Caki2 (cell line): ENCODE data around the gene GCH1. TPM values are rescaled to one million over a fixed set of nuclear protein-coding genes. Genes with fewer than 3 reads are reported as not detected.
A peak's percentile ranks its signal among the peaks of the same experiment; 100 is the strongest.
"Not testable (repeated sequence)": the region's sequence is repeated elsewhere in the genome, so short reads cannot be mapped to it uniquely, and the experiment has no call there.

Experiments used
- DNase-seq: peaks from one replicate; pipeline ENCODE4 v3.0.0-alpha.2; 2015; ENCODE audit warnings: low read depth
- in situ Hi-C: cut with HindIII; loops from 2 replicates; pipeline ENCODE4 v1.10.0; 2016; ENCODE audit warnings: low sequenced_read_pairs, low pct_unique_long_range_greater_than_20kb, mixed read lengths
- total RNA-seq: library from RNA; depleted of rRNA; stranded (reverse); fragments of >200 nt; shearing (Covaris generic); gene quantifications from 2 replicates; pipeline ENCODE4 v1.2.3, GENCODE V29; 2014; ENCODE audit warnings: low replicate concordance

The GCH1 gene
- total RNA-seq, 1 experiment from 2014 or later: 1.7 TPM

DNA sequence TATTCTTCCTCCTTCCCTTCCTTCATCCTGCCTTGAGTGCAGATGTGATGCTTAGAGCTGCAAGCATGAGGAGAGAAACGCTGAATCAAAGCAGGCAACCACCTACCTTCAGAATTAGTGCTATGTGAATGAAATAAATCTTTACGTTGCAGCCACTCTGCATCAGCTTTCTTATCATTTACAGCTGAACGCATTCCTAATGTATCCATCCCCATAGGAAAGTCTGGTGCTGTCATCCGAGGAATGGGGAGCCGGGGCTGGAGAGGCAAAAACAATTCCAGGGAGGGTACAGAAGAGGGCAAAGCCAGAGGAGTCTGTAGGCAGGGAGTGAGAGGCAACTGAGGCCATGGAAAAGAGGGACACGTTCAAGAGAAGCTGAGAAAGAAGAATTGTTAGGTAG is 90.0 kb downstream of the GCH1 start:
- DNase-seq: no peak
- in situ Hi-C loops: no loop called here

DNA sequence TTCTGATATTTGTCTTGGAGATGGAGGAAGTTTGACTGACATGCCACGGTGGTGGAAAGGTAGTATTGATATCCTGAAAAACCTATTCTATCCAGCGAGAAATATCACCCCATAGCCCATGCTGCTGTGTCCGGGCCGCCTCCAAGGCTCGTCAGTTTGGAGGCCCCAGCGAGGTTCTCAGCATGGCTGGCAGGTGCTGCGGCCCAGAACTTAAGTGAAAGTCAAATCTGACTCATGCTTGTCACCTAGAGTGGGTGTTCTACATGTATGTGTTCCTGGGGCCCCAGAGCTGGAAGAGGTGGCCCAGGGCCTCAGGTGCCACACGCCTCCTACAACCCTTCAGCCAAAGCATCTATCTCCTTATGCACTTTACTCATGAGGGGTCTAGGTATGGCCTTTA is 92.9 kb downstream of the GCH1 start:
- in situ Hi-C loops: no loop called here
- no peak for DNase-seq

DNA sequence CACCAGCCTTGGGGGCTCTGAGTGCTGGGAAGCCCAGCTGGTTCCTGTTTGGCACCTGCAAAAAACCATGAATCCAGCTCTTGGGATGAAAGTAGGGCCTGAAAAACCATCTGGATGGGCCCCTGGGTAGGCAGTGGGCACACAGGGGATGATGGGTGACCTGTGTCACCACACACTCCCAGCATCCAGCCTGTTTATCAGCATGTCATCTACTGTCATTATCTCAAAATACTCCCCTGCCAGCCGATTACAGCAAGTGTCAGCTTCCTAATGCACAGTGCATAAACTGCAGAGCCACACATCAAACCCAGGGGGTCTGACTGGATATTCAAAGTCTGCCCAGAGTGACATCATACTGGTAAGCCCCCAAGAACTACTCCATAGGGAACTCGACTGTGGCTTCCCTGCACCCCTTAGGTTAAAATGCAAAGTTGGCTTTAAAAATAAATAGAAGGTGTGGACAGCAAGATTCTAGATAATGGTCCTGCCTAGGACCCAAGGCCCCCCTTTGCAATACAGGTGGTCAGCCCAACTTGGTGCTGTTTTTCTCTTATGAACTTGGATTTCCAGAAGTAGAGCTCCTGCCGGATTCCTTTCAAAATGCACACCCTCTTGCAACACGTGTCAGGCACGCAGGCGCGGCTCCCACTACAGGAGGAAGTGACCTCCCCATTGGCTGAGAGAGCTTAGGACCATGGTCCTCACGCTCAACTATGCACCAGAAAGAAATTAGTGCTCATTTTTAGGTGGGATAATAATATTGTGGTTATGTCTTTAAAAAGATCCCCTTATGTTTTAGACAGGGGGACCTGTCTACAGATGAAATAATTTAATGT is 94.1 kb downstream of the GCH1 start:
- no peak for DNase-seq
- in situ Hi-C loops: no loop called here

DNA sequence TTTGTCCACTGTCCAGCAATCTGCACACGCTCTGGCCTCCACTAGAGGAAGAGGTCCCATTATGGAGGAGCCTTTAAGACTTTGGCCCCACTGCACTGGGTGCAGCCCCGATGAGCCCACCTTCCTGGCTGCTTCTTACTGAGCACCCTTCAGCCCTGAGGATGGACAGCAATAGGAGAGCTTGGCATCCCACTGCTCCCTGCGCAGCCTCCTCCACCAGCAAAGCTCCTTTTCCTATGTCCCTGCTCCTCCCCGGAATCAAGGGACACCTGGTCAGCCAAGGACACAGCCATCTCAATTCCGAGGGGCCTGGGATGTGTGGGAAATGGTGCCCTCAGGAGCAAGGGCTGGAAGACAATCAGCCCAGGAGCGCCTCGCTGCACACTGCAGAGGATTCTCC is 94.7 kb downstream of the GCH1 start:
- no peak for DNase-seq
- in situ Hi-C loops: no loop called here

DNA sequence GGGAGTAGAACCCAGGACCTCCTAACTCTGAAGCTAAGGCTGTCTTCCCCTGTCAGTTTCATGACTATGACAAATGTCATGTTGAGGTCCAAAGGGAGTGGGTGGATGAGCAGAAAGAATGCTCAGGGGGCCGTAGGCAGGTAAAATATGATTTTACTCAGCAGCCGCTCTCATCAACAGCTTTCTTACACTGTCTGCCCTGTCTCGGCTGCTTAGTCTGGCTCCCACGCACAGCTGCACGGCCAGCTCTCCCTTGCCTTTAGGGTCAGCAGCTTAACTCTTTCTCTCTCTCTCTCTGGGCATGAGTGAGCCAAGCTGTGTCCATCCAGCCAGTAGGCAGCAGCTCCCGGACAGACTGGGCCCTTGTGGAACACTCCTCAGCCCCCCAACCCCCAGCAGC is 95.2 kb downstream of the GCH1 start:
- DNase-seq: no peak
- in situ Hi-C loops: no loop called here

DNA sequence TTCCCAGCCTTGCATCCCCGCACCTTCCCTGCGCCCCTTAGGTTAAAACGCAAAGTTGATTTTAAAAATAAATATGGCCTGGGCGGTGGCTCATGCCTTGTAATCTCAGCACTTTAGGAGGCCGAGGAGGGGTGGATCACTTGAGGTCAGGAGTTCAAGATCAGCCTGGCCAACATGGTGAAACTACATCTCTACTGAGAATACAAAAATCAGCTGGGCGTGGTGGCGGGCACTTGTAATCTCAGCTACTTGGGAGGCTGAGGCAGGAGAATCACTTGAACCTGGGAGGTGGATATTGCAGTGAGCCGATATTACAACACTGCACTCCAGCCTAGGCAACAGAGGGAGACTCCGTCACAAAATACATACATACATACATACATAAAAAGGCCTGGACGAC is 96.0 kb downstream of the GCH1 start:
- in situ Hi-C loops: no loop called here
- DNase-seq: no peak

DNA sequence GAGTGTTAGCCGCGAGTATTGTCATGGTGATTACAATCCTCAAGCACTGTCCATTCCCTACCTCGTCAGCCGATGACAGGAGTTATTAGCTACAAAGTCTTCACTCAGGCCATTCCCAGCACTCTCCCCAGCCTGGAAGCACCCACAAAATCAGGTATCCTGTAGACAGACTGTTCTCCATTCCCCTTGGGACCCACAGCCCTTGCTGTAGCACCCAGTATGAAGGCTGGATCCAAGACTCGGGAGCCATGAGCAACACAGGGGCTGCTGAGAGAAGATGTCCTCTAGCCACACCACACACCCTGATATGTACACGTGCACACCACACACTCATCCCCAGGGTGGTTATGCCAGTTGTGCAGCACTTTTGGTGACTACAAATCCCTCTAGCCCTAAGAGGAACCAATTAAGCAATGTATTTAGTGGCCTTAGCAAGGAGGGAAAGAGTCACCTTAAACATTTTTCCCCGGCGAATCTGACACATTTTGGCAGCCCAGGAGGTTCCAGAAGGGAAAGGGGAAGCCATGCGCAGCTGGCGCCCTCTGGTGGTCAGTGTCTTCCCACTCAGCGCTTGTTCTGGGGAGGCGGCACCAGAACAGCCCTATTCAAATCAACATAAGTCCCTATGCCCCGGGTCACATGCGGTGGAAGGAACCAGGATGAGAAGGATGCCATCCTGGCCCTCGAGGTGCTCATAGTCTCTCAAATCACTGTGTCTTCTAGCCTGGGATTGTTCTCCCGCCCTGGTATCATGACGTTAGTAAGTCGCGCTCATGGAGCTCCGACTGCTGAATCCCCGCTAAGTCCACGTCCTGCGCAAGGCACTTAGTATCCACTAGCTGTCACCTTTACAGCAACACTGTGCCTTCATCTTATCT is 96.9 kb downstream of the GCH1 start:
- DNase-seq: peak; percentile 65
- in situ Hi-C loops: no loop called here

DNA sequence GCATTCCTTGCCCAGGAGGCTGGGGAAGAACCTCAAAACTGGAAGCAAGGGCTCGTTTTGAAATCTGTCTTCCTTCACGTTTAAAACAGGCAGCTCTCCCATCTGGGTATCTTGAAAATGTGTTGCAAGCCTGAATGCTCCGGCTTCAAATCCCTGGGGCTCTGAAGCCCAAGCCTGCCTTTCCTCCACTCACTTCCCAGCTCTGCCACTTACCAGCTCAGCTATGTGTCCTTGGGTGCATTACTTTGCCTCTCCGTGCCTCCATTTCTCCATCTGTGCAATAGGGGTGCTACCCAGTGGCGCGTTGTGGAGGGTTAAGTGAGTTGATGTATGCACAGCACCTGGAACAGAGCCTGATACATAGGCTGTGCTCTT is 97.6 kb downstream of the GCH1 start:
- in situ Hi-C loops: no loop called here
- no peak for DNase-seq

DNA sequence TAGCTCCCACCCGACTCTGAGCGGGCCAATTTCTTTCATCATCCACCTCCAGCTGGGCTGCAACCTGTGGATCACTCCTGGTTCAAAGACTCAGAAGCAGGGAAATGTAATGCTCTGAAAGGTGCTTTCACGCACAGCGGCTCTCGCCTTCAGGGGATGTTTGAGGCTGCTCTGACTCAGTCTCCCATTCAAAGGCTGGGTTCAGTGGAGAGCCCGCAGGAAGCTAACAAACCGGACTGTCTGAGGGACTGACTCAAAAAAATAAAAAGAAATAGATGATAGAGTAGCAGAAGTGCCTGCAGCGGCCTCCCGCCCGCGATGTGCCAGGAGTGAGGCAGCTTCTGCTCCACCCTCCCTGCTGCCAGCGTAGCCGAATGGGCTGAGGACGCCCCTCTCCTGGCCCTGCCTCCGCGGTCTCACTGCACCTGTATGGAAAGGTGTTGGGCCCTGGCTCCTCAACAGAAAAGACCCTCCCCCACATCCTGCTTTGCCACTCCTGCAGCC is 98.0 kb downstream of the GCH1 start:
- no peak for DNase-seq
- in situ Hi-C loops: no loop called here

DNA sequence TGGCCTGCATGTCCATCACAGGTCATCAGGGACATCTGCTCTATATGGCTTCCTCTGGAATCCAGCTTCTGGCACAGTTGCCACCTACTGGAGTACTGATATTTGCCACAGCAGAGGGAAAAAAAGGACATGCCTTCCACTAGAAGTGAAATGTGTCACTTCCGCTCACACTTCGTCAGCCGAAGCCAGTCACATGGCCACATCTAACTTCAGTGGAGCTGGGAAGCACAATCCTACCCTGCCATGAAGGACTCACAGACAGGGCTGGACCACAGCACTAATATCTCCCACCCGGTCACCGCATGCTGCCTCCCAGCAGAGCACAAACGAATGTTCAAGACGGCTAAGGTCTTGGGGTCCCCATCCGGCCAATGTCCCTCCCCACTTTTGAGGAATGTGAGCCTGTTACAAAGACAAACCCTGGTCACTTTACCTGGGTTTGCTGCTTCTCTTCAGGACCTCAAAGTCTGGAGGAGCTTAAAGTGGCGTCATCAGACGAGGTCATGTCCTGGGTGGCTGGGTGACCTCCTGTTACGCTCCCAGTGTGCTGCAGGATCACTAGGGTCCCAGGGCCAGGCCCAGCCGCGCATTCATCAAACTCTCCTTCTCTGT is 98.6 kb downstream of the GCH1 start:
- DNase-seq: no peak
- in situ Hi-C loops: no loop called here

DNA sequence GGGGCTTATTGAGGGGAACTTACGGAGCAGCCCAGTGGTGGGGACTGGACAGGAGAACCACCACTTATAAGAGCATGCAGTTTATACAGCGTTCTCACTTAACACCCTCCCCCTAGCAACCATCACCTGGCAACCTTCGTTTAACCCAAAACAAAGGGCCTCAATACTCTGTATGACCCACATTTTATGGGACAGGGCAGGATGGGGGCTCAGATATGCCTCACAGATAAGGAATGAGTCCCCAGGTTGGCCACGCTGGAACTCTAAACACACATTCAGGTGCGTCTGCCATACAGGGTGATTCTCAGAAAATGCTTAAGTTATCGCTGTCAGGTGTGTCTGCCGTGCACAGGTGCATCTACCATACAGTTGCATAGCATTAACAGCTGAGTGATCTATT is 99.2 kb downstream of the GCH1 start:
- in situ Hi-C loops: no loop called here
- DNase-seq: no peak

DNA sequence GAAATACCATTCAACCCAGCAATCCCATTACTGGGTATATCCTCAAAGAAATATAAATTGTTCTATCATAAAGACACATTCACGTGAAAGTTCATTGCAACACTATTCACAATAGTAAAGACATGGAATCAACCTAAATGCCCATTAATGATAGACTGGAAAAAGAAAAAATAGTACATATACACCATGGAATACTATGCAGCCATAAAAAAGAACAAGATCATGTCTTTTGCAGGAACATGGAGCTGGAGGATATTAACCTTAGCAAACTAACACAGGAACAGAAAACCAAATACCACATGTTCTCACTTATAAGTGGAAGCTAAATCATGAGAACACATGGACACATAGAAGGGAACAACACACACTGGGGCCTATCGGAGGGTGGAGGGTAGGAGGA is 101.1 kb downstream of the GCH1 start:
- in situ Hi-C loops, DNase-seq: not testable (repeated sequence)

DNA sequence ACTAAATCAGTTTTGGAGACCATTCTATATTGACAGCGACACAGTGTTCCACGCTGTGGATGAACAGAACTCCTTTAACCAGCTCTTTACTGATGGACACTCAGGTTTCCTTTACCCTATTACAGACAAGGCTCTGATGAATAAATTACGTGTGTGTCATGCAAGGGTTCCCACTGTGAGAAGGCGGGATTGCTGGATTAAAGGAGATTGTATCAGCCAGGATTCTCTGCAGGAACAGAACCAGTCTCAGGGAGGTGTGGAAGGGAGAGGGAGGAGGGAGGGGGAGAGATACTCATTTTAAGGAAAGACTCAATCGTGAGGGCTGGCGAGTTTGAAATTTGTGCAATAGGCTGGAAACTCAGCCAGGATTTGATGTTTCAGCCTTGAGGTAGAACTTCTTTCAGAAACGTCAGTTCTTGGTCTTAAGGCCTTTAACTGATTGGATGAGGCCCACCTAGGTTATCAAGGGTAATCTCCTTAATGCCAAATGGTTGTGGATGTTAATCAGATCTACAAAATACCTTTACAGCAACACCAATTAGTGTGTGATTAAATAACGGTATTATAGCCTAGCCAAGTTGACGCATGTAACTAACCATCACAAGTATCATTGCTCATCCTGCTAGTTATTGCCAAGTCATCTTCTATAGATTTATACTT is 104.0 kb downstream of the GCH1 start:
- in situ Hi-C loops: no loop called here
- no peak for DNase-seq

DNA sequence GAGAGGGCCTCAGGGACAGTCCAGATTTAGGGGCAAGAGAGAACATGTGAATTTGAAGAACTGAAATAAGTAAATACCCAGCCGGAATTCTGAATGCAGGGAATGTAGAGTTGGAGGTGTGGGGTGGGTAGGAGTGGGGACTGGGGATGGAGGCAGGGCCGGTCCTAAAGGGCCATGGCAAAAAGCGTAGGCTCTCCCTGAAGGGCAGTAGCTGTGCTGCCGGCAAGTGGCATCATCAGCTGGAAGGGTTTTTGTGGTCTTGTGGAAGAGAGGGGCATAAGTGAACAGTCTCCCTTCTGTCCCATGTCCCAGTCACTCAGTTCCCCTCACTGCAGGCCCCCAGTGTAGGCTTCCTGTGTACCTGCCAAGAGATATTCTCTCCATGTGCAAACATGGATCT is 104.6 kb downstream of the GCH1 start:
- DNase-seq: no peak
- in situ Hi-C loops: no loop called here

DNA sequence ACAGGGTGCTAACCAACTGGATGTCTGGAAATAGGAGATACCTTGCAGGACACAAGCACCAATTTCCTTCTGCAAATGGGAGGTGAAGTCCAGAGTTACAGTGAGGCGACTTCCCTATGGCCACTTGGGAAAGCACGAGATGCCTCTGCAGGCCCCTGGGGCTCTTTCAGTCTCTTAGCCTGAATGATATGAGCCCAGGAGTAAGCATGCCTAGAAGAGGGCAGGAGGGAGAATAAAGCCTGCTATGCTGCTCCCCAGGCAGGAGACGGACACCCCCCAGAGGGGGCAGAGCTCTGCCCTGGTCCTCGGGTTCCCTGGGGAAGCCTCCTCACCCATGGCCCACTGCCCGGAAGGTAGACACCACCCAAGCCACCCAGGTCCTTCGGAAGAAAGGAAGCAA is 105.1 kb downstream of the GCH1 start:
- in situ Hi-C loops: no loop called here

DNA sequence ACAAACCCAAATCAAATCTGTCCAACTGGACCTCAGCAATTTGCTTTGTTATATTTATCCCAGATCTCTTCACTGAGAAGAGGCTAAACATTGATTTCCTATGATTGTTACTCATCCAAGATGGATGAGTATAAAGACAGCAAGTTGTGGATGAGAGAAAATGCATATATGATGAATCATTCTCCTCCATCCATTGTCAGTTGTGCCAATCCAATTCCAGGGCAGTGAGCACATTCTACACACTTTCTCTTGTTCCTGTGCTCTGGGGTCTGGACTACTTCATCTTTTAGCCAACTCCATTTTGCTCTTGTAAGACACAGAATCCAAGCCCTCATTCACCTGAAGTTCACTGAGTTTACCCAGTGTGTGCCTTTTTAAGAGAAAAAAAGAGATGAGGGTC is 105.7 kb downstream of the GCH1 start:
- in situ Hi-C loops: no loop called here
- DNase-seq: no peak

More for the DNA sequence above, 105.1 kb downstream of the GCH1 start:
- DNase-seq: no peak

DNA sequence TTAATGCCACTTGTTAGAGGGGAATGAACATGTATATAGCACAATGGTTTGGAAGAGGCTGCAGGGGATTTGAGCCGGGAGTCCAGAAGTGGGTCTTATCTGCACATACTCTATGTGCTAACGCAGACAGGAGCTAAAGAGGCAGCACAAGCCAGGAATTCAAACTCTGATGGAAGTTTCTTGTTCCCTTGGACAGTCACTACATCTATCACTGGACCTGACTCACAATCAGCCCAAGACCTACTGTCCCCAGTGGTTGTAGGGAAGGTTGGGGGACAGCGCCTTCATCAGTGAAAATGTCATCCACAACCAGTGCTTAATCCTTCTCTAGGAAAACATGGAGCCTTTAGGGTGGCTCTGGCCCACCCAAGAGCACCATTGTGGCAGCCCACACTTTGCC is 107.8 kb downstream of the GCH1 start:
- in situ Hi-C loops: no loop called here
- DNase-seq: no peak

DNA sequence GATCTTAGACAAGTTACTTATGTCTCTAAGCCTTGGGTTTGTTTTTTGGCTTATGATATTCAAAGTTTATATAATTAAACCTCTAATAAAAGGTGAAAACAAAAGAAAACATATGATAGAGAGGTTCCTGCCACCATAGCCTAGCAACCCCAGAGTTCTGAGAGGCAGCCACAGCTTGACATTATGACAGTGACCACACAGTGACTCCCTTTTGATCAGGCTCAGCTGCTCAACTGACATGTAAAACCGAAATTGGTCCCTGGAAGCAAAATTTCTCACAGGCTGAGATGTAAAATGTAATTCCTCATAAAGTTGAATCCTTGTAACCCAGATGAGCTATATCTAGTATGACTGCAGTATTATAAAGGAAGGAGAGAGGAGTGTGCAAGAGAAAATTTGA is 108.5 kb downstream of the GCH1 start:
- no peak for DNase-seq
- in situ Hi-C loops: no loop called here

DNA sequence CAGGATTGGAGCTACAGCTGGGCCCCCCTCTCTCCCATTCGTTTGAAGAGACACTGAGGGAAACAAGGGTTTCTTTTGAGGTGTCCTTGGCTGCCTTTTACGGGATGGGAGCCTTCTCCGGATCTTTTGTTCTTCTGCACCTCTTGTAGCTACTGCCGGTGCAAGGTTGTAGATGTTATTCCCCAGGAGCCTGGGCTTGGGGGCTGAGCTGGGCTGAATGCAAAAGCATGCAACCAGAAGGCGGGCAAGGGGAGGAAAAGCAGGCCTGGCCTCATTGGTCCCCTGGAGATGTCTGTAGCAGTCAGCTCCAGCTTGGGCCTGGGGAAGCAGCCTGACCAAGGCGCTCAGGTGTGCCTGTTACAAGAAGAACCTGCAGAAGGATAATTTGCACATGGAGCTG is 110.3 kb downstream of the GCH1 start:
- no peak for DNase-seq
- in situ Hi-C loops: no loop called here
